Chondrocyte (in vitro differentiated cells): ENCODE results near the gene KLK7. TPM values are rescaled to one million over a fixed set of nuclear protein-coding genes. Genes with fewer than 3 reads are reported as not detected.

Experiments used
- DNase-seq: peaks from one replicate; pipeline ENCODE4 v3.0.0; 2021; ENCODE audit warnings: mixed read lengths, low spot score
- H3K27ac Mint-ChIP-seq: one replicate; pipeline ENCODE4 v1.8.0; 2021; ENCODE audit warnings: mild to moderate bottlenecking, moderate library complexity, mixed read lengths; ENCODE audit not compliant: unreplicated experiment
- H3K27me3 Mint-ChIP-seq: 2 replicates; pipeline ENCODE4 v1.8.0; 2021; ENCODE audit warnings: low read depth, mixed read lengths
- H3K36me3 Mint-ChIP-seq: 2 replicates; pipeline ENCODE4 v1.8.0; 2021; ENCODE audit warnings: low read depth, mixed read lengths
- H3K4me1 Mint-ChIP-seq: 2 replicates; pipeline ENCODE4 v1.8.0; 2021; ENCODE audit warnings: low read depth, mild to moderate bottlenecking, mixed read lengths
- H3K4me3 Mint-ChIP-seq: one replicate; pipeline ENCODE4 v1.8.0; 2021; ENCODE audit warnings: mild to moderate bottlenecking, moderate library complexity, mixed read lengths; ENCODE audit not compliant: unreplicated experiment
- H3K9me3 Mint-ChIP-seq: 2 replicates; pipeline ENCODE4 v1.8.0; 2021; ENCODE audit warnings: low read depth, mixed read lengths
- CTCF ChIP-seq: fragments of 200-600 bp; sonication (generic); IDR thresholded peaks from 2 replicates; pipeline ENCODE4 v1.5.0; 2021; ENCODE audit warnings: antibody characterized with exemption, mild to moderate bottlenecking, moderate library complexity
- total RNA-seq: library from RNA; stranded (reverse); gene quantifications from 3 replicates; pipeline ENCODE4 v1.2.1, GENCODE V29; 2021

KLK7 gene
- total RNA-seq, 1 donor from 2014 or later, result not detected

GRCh38 chr19:50962245-50962644 is 21.5 kb downstream of the KLK7 start:
- no peaks in the 10 kb centered on the region for H3K27me3 Mint-ChIP-seq
- peaks cover 3% of the 10 kb centered on the region for H3K36me3 Mint-ChIP-seq
- TF ChIP-seq CTCF, result no peak
- no peak overlapping the region for H3K4me3 Mint-ChIP-seq
- H3K4me1 Mint-ChIP-seq, result no peaks in the 10 kb centered on the region
- no peak for DNase-seq
- no peak overlapping the region for H3K27ac Mint-ChIP-seq
- H3K9me3 Mint-ChIP-seq, result peaks cover 23% of the 10 kb centered on the region

GRCh38 chr19:50959731-50960500 is 23.8 kb downstream of the KLK7 start:
- Mint-ChIP-seq H3K4me1 (no peaks in the 10 kb centered on the region), H3K36me3 (peaks cover 3% of the 10 kb centered on the region), H3K27ac (no peak overlapping the region), H3K4me3 (no peak overlapping the region), H3K27me3 (no peaks in the 10 kb centered on the region), H3K9me3 (peaks cover 23% of the 10 kb centered on the region)
- TF ChIP-seq CTCF, result no peak
- DNase-seq, result no peak

GRCh38 chr19:50957587-50957986 is 26.1 kb downstream of the KLK7 start:
- no peak for DNase-seq
- no peak overlapping the region for H3K27ac Mint-ChIP-seq
- peaks cover 17% of the 10 kb centered on the region for H3K9me3 Mint-ChIP-seq
- no peak for TF ChIP-seq CTCF
- H3K4me3 Mint-ChIP-seq, result no peak overlapping the region
- peaks cover 3% of the 10 kb centered on the region for H3K36me3 Mint-ChIP-seq
- H3K4me1 Mint-ChIP-seq, result no peaks in the 10 kb centered on the region
- peaks cover 3% of the 10 kb centered on the region for H3K27me3 Mint-ChIP-seq

GRCh38 chr19:50952910-50953309 is 30.8 kb downstream of the KLK7 start, which contains the start of gene KLK5:
Gene KLK5 (minus strand): TSS chr19:50953038. CDS start chr19:50952657, 381 bp downstream.
- DNase-seq, result no peak
- Mint-ChIP-seq H3K27me3 (peaks cover 3% of the 10 kb centered on the region), H3K4me3 (no peak within 1 kb of the TSS), H3K4me1 (no peaks in the 10 kb centered on the region), H3K9me3 (no peaks in the 10 kb centered on the region), H3K36me3 (no peaks in the 10 kb centered on the region), H3K27ac (no peak within 1 kb of the TSS)
- TF ChIP-seq CTCF, result no peak

- H3K36me3 Mint-ChIP-seq, result no peaks in the 10 kb centered on the region
- H3K27ac Mint-ChIP-seq, result no peak overlapping the region
Measured at GRCh38 chr19:50949861-50950260, 33.9 kb downstream of the KLK7 start.

More at GRCh38 chr19:50949861-50950260, 33.9 kb downstream of the KLK7 start:
- DNase-seq, result no peak
- no peak for TF ChIP-seq CTCF
- H3K4me1 Mint-ChIP-seq, result no peaks in the 10 kb centered on the region
- H3K27me3 Mint-ChIP-seq, result peaks cover 10% of the 10 kb centered on the region
- H3K4me3 Mint-ChIP-seq, result no peak overlapping the region
- H3K9me3 Mint-ChIP-seq, result no peaks in the 10 kb centered on the region
